ENCODE results near the gene SGSH.
A peak's percentile ranks its signal among the peaks of the same experiment; 100 is the strongest.

Gene SGSH

GRCh38 chr17:80219013-80219762 is 945 bp downstream of the SGSH start:
- H3K9me3 ChIP-seq (ENCODE audit: low read length): no peaks in the 10 kb centered on the region
- H3K4me3 ChIP-seq (ENCODE audit: low read depth, low read length, poor library complexity, severe bottlenecking): peak overlapping the region; percentile 50
- H4K20me1 ChIP-seq (ENCODE audit: insufficient read depth, low read length): no peaks in the 10 kb centered on the region
- H3K27me3 ChIP-seq (ENCODE audit: insufficient read depth, low read length): peaks cover 26% of the 10 kb centered on the region; the same call in 1 of the 2 replicates
- H2AFZ ChIP-seq (ENCODE audit: low read length): no peak overlapping the region
- peak overlapping the region; percentile 57; the same call in 1 of the 2 replicates for H3K4me2 ChIP-seq (ENCODE audit: low read length)
- TF ChIP-seq EZH2 (IDR thresholded peaks at IDR 0.05; ENCODE audit: borderline replicate concordance, low read length) (no peak), CTCF (IDR thresholded peaks at IDR 0.05; ENCODE audit: low read length) (no peak)
- H3K27ac ChIP-seq (ENCODE audit: low read depth, low read length, poor library complexity, severe bottlenecking): no peak overlapping the region
- H3K4me1 ChIP-seq (ENCODE audit: insufficient read depth, low read length, severe bottlenecking): peaks cover 16% of the 10 kb centered on the region
- no peaks in the 10 kb centered on the region for H3K9me2 ChIP-seq (ENCODE audit: low read depth, low read length)
- H3K79me2 ChIP-seq (ENCODE audit: insufficient read depth, low read length): no peaks in the 10 kb centered on the region
- H3F3A ChIP-seq (ENCODE audit: insufficient read depth, low read length): no peaks in the 10 kb centered on the region; the same call in 1 of the 2 replicates
- no peak overlapping the region for H3K9ac ChIP-seq (ENCODE audit: low read length)
- no peaks in the 10 kb centered on the region for H3K36me3 ChIP-seq (ENCODE audit: insufficient read depth, low read length)

- Histone ChIP-seq H3F3A (ENCODE audit: insufficient read depth, low read length) (no peaks in the 10 kb centered on the region; the same call in 1 of the 2 replicates), H3K27ac (ENCODE audit: low read depth, low read length, poor library complexity, severe bottlenecking) (no peak overlapping the region), H3K36me3 (ENCODE audit: insufficient read depth, low read length) (no peaks in the 10 kb centered on the region), H3K9me3 (ENCODE audit: low read length) (no peaks in the 10 kb centered on the region), H4K20me1 (ENCODE audit: insufficient read depth, low read length) (no peaks in the 10 kb centered on the region), H2AFZ (ENCODE audit: low read length) (no peak overlapping the region), H3K27me3 (ENCODE audit: insufficient read depth, low read length) (peaks cover 23% of the 10 kb centered on the region; the same call in 1 of the 2 replicates), H3K4me1 (ENCODE audit: insufficient read depth, low read length, severe bottlenecking) (peaks cover 16% of the 10 kb centered on the region), H3K4me3 (ENCODE audit: low read depth, low read length, poor library complexity, severe bottlenecking) (no peak overlapping the region), H3K79me2 (ENCODE audit: insufficient read depth, low read length) (no peaks in the 10 kb centered on the region), H3K4me2 (ENCODE audit: low read length) (no peak overlapping the region), H3K9ac (ENCODE audit: low read length) (no peak overlapping the region), H3K9me2 (ENCODE audit: low read depth, low read length) (no peaks in the 10 kb centered on the region)
- no peak for TF ChIP-seq EZH2 (IDR thresholded peaks at IDR 0.05; ENCODE audit: borderline replicate concordance, low read length)
- TF ChIP-seq CTCF (IDR thresholded peaks at IDR 0.05; ENCODE audit: low read length): no peak
These were observed 1.7 kb downstream of the SGSH start for GRCh38 chr17:80218391-80218790.

- Histone ChIP-seq H3K9me3 (ENCODE audit: low read length) (no peaks in the 10 kb centered on the region), H3K27me3 (ENCODE audit: insufficient read depth, low read length) (peaks cover 23% of the 10 kb centered on the region; the same call in 1 of the 2 replicates), H3K4me1 (ENCODE audit: insufficient read depth, low read length, severe bottlenecking) (peaks cover 16% of the 10 kb centered on the region), H2AFZ (ENCODE audit: low read length) (no peak overlapping the region), H3F3A (ENCODE audit: insufficient read depth, low read length) (no peaks in the 10 kb centered on the region; the same call in 1 of the 2 replicates), H3K27ac (ENCODE audit: low read depth, low read length, poor library complexity, severe bottlenecking) (no peak overlapping the region), H3K4me3 (ENCODE audit: low read depth, low read length, poor library complexity, severe bottlenecking) (no peak overlapping the region), H4K20me1 (ENCODE audit: insufficient read depth, low read length) (no peaks in the 10 kb centered on the region), H3K9me2 (ENCODE audit: low read depth, low read length) (no peaks in the 10 kb centered on the region), H3K4me2 (ENCODE audit: low read length) (no peak overlapping the region), H3K79me2 (ENCODE audit: insufficient read depth, low read length) (no peaks in the 10 kb centered on the region), H3K36me3 (ENCODE audit: insufficient read depth, low read length) (no peaks in the 10 kb centered on the region), H3K9ac (ENCODE audit: low read length) (no peak overlapping the region)
- TF ChIP-seq EZH2 (IDR thresholded peaks at IDR 0.05; ENCODE audit: borderline replicate concordance, low read length) (no peak), CTCF (IDR thresholded peaks at IDR 0.05; ENCODE audit: low read length) (no peak)
These were observed 2.3 kb downstream of the SGSH start for GRCh38 chr17:80217703-80218362.
